ENCODE results near the gene TSR3.

- TF ChIP-seq, protein P1, sequence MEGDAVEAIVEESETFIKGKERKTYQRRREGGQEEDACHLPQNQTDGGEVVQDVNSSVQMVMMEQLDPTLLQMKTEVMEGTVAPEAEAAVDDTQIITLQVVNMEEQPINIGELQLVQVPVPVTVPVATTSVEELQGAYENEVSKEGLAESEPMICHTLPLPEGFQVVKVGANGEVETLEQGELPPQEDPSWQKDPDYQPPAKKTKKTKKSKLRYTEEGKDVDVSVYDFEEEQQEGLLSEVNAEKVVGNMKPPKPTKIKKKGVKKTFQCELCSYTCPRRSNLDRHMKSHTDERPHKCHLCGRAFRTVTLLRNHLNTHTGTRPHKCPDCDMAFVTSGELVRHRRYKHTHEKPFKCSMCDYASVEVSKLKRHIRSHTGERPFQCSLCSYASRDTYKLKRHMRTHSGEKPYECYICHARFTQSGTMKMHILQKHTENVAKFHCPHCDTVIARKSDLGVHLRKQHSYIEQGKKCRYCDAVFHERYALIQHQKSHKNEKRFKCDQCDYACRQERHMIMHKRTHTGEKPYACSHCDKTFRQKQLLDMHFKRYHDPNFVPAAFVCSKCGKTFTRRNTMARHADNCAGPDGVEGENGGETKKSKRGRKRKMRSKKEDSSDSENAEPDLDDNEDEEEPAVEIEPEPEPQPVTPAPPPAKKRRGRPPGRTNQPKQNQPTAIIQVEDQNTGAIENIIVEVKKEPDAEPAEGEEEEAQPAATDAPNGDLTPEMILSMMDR (IDR thresholded peaks at IDR 0.05): no peak
- TF ChIP-seq POLR2A (IDR thresholded peaks at IDR 0.05): no peak
Observed at GRCh38 chr16:1378087-1378803, 26.6 kb upstream of the TSR3 start.

Data from thyroid gland (tissue), 4 donors.